Measurements from ENCODE around the gene ORC1.

Gene ORC1

DNA sequence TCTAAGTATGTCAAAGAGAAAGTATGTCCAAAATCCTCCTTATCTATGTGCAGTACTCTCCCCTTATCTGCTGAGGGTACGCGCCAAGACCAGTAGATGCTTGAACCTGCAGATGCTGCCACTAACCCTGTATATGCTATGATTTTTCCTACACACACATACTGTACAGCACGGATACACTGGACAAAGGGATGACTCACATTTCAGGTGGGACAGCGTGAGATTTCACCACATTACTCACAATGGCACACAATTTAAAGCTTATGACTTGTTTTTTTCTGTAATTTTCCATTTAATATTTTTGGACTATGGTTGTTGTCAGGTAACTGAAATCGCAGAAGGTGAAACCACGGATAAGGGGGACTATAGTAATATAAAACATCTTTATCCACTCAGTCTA is 4.1 kb downstream of the ORC1 start:
- Histone ChIP-seq H3K14ac (ENCODE audit: low read length) (no peak overlapping the region), H2BK12ac (ENCODE audit: low read length) (no peak overlapping the region), H3K9me3 (replicated peaks in 1 of 2; ENCODE audit: control insufficient read depth in 2 of 2, insufficient read depth in 1 of 2, low read depth in 1 of 2, low read length in 2 of 2) (peaks cover 0 to 2% of the 10 kb centered on the region in 2 donors), H4K91ac (ENCODE audit: low read depth, low read length, poor library complexity) (no peak overlapping the region), H3K18ac (ENCODE audit: low read length) (no peak overlapping the region), H3K4me2 (ENCODE audit: insufficient read depth, low read length, poor library complexity, severe bottlenecking) (no peak overlapping the region), H4K8ac (ENCODE audit: low read depth, low read length) (no peak overlapping the region), H3K36me3 (replicated peaks in 1 of 2; ENCODE audit: control insufficient read depth in 2 of 2, insufficient read depth in 2 of 2, low read length in 2 of 2) (peaks cover 42 to 72% of the 10 kb centered on the region in 2 donors), H3K27me3 (ENCODE audit: control insufficient read depth in 3 of 3, insufficient read depth in 3 of 3, low read depth in 1 of 3, low read length in 3 of 3) (no peaks in the 10 kb centered on the region), H3K4me3 (ENCODE audit: low read length in 2 of 2) (no peak overlapping the region), H3K79me1 (ENCODE audit: low read depth, low read length) (peaks cover 2% of the 10 kb centered on the region), H2AFZ (ENCODE audit: low read length) (no peak overlapping the region), H3K23ac (ENCODE audit: low read depth, low read length, poor library complexity) (no peak overlapping the region), H3K4me1 (ENCODE audit: control insufficient read depth in 2 of 2, insufficient read depth in 1 of 2, low read depth in 1 of 2, low read length in 2 of 2) (peaks cover 0 to 4% of the 10 kb centered on the region in 2 donors), H3K9ac (ENCODE audit: low read depth, low read length, poor library complexity) (no peak overlapping the region), H2BK15ac (ENCODE audit: low read length) (no peak overlapping the region), H2BK120ac (ENCODE audit: low read depth, low read length) (no peak overlapping the region), H3K4ac (ENCODE audit: low read length) (no peak overlapping the region), H2BK5ac (ENCODE audit: low read length) (no peak overlapping the region), H2AK5ac (ENCODE audit: low read depth, low read length) (no peak overlapping the region), H3K27ac (replicated peaks; ENCODE audit: low read length) (no peak overlapping the region)
- DNase-seq (ENCODE audit: low spot score): no peak
- no CpG with 5 or more reads among the region's 6 CpGs for WGBS, 2 donors (ENCODE audit: extremely low coverage in 2 of 2, insufficient read length in 2 of 2, insufficient replicate concordance in 1 of 2)

DNA sequence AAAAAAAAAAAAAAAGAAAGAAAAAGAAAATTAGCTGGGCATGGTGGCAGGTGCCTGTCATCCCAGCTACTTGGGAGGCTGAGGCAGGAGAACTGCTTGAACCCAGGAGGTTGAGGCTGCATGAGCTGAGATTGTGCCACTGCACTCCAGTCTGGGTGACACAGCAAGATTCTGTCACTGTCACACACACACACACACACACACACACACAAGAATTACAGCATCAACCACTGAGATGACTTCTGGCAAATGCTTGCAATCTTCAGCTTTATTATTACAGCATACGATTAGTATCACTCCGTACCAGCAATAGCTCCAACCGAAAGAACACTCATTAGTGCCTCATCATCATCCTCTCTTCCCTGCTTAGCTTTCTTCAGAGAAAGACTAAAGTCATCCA is 4.6 kb downstream of the ORC1 start:
- no peak overlapping the region for H2AFZ ChIP-seq (ENCODE audit: low read length)
- peaks cover 42 to 78% of the 10 kb centered on the region in 2 donors for H3K36me3 ChIP-seq (replicated peaks in 1 of 2; ENCODE audit: control insufficient read depth in 2 of 2, insufficient read depth in 2 of 2, low read length in 2 of 2)

DNA sequence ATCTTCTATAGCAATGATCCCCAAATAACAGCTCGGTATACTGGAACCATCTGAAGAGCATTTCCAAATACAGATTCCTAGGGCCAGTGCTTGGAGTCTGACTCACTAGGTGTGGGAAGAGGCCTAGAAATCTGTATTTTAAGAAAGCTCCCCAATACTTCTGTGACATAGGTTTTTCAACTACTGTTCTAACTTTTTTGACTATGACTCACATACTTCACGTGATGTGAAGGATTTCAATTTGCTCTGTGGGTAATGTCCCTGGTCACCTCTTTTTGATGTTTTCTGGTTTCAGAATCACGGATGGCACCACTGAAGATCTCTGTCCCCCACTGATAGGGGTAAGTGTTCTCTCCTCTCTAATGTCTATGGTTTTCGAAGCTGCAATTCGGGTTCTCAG is 11.0 kb downstream of the ORC1 start:
- H3K36me3 ChIP-seq (replicated peaks in 1 of 2; ENCODE audit: control insufficient read depth in 2 of 2, insufficient read depth in 2 of 2, low read length in 2 of 2): peaks cover 42 to 94% of the 10 kb centered on the region in 2 donors
- no CpG with 5 or more reads among the region's 5 CpGs for WGBS, 2 donors (ENCODE audit: extremely low coverage in 2 of 2, insufficient read length in 2 of 2, insufficient replicate concordance in 1 of 2)

More for the DNA sequence above, 4.6 kb downstream of the ORC1 start:
- H3K14ac ChIP-seq (ENCODE audit: low read length): no peak overlapping the region
- H3K27ac ChIP-seq (replicated peaks; ENCODE audit: low read length): no peak overlapping the region
- no peak overlapping the region for H2AK5ac ChIP-seq (ENCODE audit: low read depth, low read length)
- no peak overlapping the region for H2BK5ac ChIP-seq (ENCODE audit: low read length)
- peaks cover 0 to 2% of the 10 kb centered on the region in 2 donors for H3K9me3 ChIP-seq (replicated peaks in 1 of 2; ENCODE audit: control insufficient read depth in 2 of 2, insufficient read depth in 1 of 2, low read depth in 1 of 2, low read length in 2 of 2)
- no peak overlapping the region for H2BK15ac ChIP-seq (ENCODE audit: low read length)
- no peak overlapping the region for H3K9ac ChIP-seq (ENCODE audit: low read depth, low read length, poor library complexity)
- H3K18ac ChIP-seq (ENCODE audit: low read length): no peak overlapping the region
- no peaks in the 10 kb centered on the region for H3K27me3 ChIP-seq (ENCODE audit: control insufficient read depth in 3 of 3, insufficient read depth in 3 of 3, low read depth in 1 of 3, low read length in 3 of 3)
- no peak overlapping the region for H3K4me3 ChIP-seq (ENCODE audit: low read length in 2 of 2)
- no peak overlapping the region for H4K91ac ChIP-seq (ENCODE audit: low read depth, low read length, poor library complexity)
- WGBS, 2 donors (ENCODE audit: extremely low coverage in 2 of 2, insufficient read length in 2 of 2, insufficient replicate concordance in 1 of 2): no CpG with 5 or more reads among the region's 3 CpGs
- DNase-seq (ENCODE audit: low spot score): no peak
- H3K4me1 ChIP-seq (ENCODE audit: control insufficient read depth in 2 of 2, insufficient read depth in 1 of 2, low read depth in 1 of 2, low read length in 2 of 2): peaks cover 0 to 4% of the 10 kb centered on the region in 2 donors
- no peak overlapping the region for H4K8ac ChIP-seq (ENCODE audit: low read depth, low read length)
- H3K23ac ChIP-seq (ENCODE audit: low read depth, low read length, poor library complexity): no peak overlapping the region
- H2BK120ac ChIP-seq (ENCODE audit: low read depth, low read length): no peak overlapping the region
- H3K79me1 ChIP-seq (ENCODE audit: low read depth, low read length): no peaks in the 10 kb centered on the region
- H3K4me2 ChIP-seq (ENCODE audit: insufficient read depth, low read length, poor library complexity, severe bottlenecking): no peak overlapping the region
- no peak overlapping the region for H3K4ac ChIP-seq (ENCODE audit: low read length)
- no peak overlapping the region for H2BK12ac ChIP-seq (ENCODE audit: low read length)

DNA sequence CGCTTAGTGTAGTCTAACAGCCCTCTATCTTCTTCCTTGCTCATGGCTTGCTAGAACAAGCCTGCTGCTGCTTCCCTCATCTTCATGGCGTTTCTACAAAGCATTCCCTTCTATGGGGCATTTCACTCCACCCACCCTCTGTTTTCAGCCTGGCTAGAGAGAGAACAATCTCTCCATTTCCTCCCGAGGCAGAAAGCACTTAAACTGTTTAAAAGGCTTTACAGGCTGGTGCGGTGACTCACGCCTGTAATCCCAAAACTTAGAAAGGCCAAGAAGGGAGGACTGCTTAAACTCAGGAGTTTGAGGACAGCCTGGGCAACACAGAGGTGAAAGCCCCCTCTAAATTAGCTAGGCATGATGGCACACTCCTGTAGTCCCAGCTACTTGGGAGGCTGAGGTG is 17.8 kb downstream of the ORC1 start:
- H3K27ac ChIP-seq (replicated peaks; ENCODE audit: low read length): no peak overlapping the region
- no peak overlapping the region for H3K9ac ChIP-seq (ENCODE audit: low read depth, low read length, poor library complexity)
- peaks cover 54 to 94% of the 10 kb centered on the region in 2 donors for H3K36me3 ChIP-seq (replicated peaks in 1 of 2; ENCODE audit: control insufficient read depth in 2 of 2, insufficient read depth in 2 of 2, low read length in 2 of 2)
- H3K4ac ChIP-seq (ENCODE audit: low read length): no peak overlapping the region
- H3K23ac ChIP-seq (ENCODE audit: low read depth, low read length, poor library complexity): no peak overlapping the region
- WGBS, 2 donors (ENCODE audit: extremely low coverage in 2 of 2, insufficient read length in 2 of 2, insufficient replicate concordance in 1 of 2): no CpG with 5 or more reads among the region's 5 CpGs
- H3K4me1 ChIP-seq (ENCODE audit: control insufficient read depth in 2 of 2, insufficient read depth in 1 of 2, low read depth in 1 of 2, low read length in 2 of 2): no peaks in the 10 kb centered on the region
- no peak overlapping the region for H2AFZ ChIP-seq (ENCODE audit: low read length)
- no peak overlapping the region for H4K8ac ChIP-seq (ENCODE audit: low read depth, low read length)
- no peak overlapping the region for H2BK15ac ChIP-seq (ENCODE audit: low read length)
- no peak overlapping the region for H2AK5ac ChIP-seq (ENCODE audit: low read depth, low read length)
- H3K4me3 ChIP-seq (ENCODE audit: low read length in 2 of 2): no peak overlapping the region
- no peak overlapping the region for H4K91ac ChIP-seq (ENCODE audit: low read depth, low read length, poor library complexity)
- H3K27me3 ChIP-seq (ENCODE audit: control insufficient read depth in 3 of 3, insufficient read depth in 3 of 3, low read depth in 1 of 3, low read length in 3 of 3): no peaks in the 10 kb centered on the region
- no peak overlapping the region for H2BK5ac ChIP-seq (ENCODE audit: low read length)
- H2BK12ac ChIP-seq (ENCODE audit: low read length): no peak overlapping the region
- no peak overlapping the region for H2BK120ac ChIP-seq (ENCODE audit: low read depth, low read length)
- H3K18ac ChIP-seq (ENCODE audit: low read length): no peak overlapping the region
- H3K4me2 ChIP-seq (ENCODE audit: insufficient read depth, low read length, poor library complexity, severe bottlenecking): no peak overlapping the region
- H3K79me1 ChIP-seq (ENCODE audit: low read depth, low read length): no peaks in the 10 kb centered on the region
- no peaks in the 10 kb centered on the region for H3K9me3 ChIP-seq (replicated peaks in 1 of 2; ENCODE audit: control insufficient read depth in 2 of 2, insufficient read depth in 1 of 2, low read depth in 1 of 2, low read length in 2 of 2)
- no peak for DNase-seq (ENCODE audit: low spot score)
- H3K14ac ChIP-seq (ENCODE audit: low read length): no peak overlapping the region

More for the DNA sequence above, 11.0 kb downstream of the ORC1 start:
- Histone ChIP-seq H3K27me3 (ENCODE audit: control insufficient read depth in 3 of 3, insufficient read depth in 3 of 3, low read depth in 1 of 3, low read length in 3 of 3) (no peaks in the 10 kb centered on the region), H3K23ac (ENCODE audit: low read depth, low read length, poor library complexity) (no peak overlapping the region), H3K9ac (ENCODE audit: low read depth, low read length, poor library complexity) (no peak overlapping the region), H4K91ac (ENCODE audit: low read depth, low read length, poor library complexity) (no peak overlapping the region), H2BK15ac (ENCODE audit: low read length) (no peak overlapping the region), H2BK120ac (ENCODE audit: low read depth, low read length) (no peak overlapping the region), H3K4ac (ENCODE audit: low read length) (no peak overlapping the region), H3K9me3 (replicated peaks in 1 of 2; ENCODE audit: control insufficient read depth in 2 of 2, insufficient read depth in 1 of 2, low read depth in 1 of 2, low read length in 2 of 2) (no peaks in the 10 kb centered on the region), H2AK5ac (ENCODE audit: low read depth, low read length) (no peak overlapping the region), H2AFZ (ENCODE audit: low read length) (no peak overlapping the region), H3K18ac (ENCODE audit: low read length) (no peak overlapping the region), H3K79me1 (ENCODE audit: low read depth, low read length) (no peaks in the 10 kb centered on the region), H3K4me1 (ENCODE audit: control insufficient read depth in 2 of 2, insufficient read depth in 1 of 2, low read depth in 1 of 2, low read length in 2 of 2) (no peaks in the 10 kb centered on the region), H3K27ac (replicated peaks; ENCODE audit: low read length) (no peak overlapping the region), H3K4me3 (ENCODE audit: low read length in 2 of 2) (no peak overlapping the region), H2BK12ac (ENCODE audit: low read length) (no peak overlapping the region), H4K8ac (ENCODE audit: low read depth, low read length) (no peak overlapping the region), H3K14ac (ENCODE audit: low read length) (no peak overlapping the region), H3K4me2 (ENCODE audit: insufficient read depth, low read length, poor library complexity, severe bottlenecking) (no peak overlapping the region), H2BK5ac (ENCODE audit: low read length) (no peak overlapping the region)
- no peak for DNase-seq (ENCODE audit: low spot score)

Data from neuronal stem cell (in vitro differentiated cells).